Endothelial cell of umbilical vein (primary cell): ENCODE data around the gene ACOT11.

Source experiments
- CTCF ChIP-seq, 2 donors: IDR thresholded peaks; 1 replicate in 1 of 2; 2 replicates in 1 of 2; pipeline ENCODE4 v1.5.1; 2011; ENCODE audit warnings: low read length in 2 of 2, mild to moderate bottlenecking in 2 of 2, moderate library complexity in 2 of 2, control low read depth in 1 of 2, inconsistent platforms in 1 of 2, low read depth in 1 of 2; ENCODE audit not compliant: insufficient read depth in 1 of 2; ENCODE audit errors: extremely low read depth in 1 of 2
- FOS ChIP-seq: IDR thresholded peaks from 2 replicates; pipeline ENCODE4 v1.6.1; 2011; ENCODE audit warnings: mild to moderate bottlenecking, low read length, moderate library complexity, borderline replicate concordance; ENCODE audit not compliant: insufficient read depth
- POLR2A ChIP-seq: IDR thresholded peaks from 2 replicates; pipeline ENCODE4 v1.6.1; 2012; ENCODE audit warnings: low read depth, mild to moderate bottlenecking, control low read depth, low read length
- TF ChIP-seq, protein P1 (sequence below): IDR thresholded peaks from 2 replicates; pipeline ENCODE4 v1.6.1; 2011; ENCODE audit not compliant: insufficient read depth, insufficient read length

- TF ChIP-seq CTCF (IDR thresholded peaks at IDR 0.05; ENCODE audit: extremely low read depth in 1 of 2, insufficient read depth in 1 of 2, low read depth in 1 of 2, low read length in 2 of 2) (no peak), FOS (no peak), POLR2A (no peak)
- TF ChIP-seq, protein P1, sequence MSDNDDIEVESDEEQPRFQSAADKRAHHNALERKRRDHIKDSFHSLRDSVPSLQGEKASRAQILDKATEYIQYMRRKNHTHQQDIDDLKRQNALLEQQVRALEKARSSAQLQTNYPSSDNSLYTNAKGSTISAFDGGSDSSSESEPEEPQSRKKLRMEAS = no peak
Observed at GRCh38 chr1:54607821-54608565, 60.0 kb downstream of the ACOT11 start.
